Tibial nerve (tissue), 4 donors: ENCODE data around the gene SRP72. TPM values are rescaled to one million over a fixed set of nuclear protein-coding genes. Genes with fewer than 3 reads are reported as not detected.

Source experiments
- DNase-seq, 2 donors: peaks; one replicate each; pipeline ENCODE4 v3.0.0-alpha.2; 2019; ENCODE audit warnings: low spot score in 2 of 2
- H3K27ac ChIP-seq, 4 donors: fragments of 200-600 bp; sonication (generic) in 3 of 4; one replicate each; pipeline ENCODE4 v1.5.1; 2017 to 2019; ENCODE audit warnings: mild to moderate bottlenecking in 1 of 4
- H3K27me3 ChIP-seq, 2 donors: fragments of 200-600 bp; sonication (generic) in 1 of 2; one replicate each; pipeline versions ENCODE4 v1.5.1 to v1.6.0; 2017 to 2019
- H3K36me3 ChIP-seq, 3 donors: fragments of 200-600 bp; sonication (generic); one replicate each; pipeline ENCODE4 v1.5.1; 2018 to 2019
- H3K4me1 ChIP-seq, 4 donors: fragments of 200-600 bp; sonication (generic) in 3 of 4; one replicate each; pipeline ENCODE4 v1.5.1; 2017 to 2019
- H3K4me3 ChIP-seq, 4 donors: fragments of 200-600 bp; sonication (generic) in 3 of 4; one replicate each; pipeline ENCODE4 v1.5.1; 2017 to 2019; ENCODE audit warnings: mild to moderate bottlenecking in 1 of 4, moderate library complexity in 1 of 4
- H3K9me3 ChIP-seq, 4 donors: fragments of 200-600 bp; sonication (generic) in 3 of 4; one replicate each; pipeline ENCODE4 v1.5.1; 2017 to 2019
- CTCF ChIP-seq, 5 experiments: fragments of 200-600 bp in 3 of 5; fragments of 450-650 bp in 2 of 5; sonication (generic) in 3 of 5; IDR thresholded peaks; one replicate each; pipeline ENCODE4 v1.5.1; 2016 to 2019; ENCODE audit warnings: antibody characterized with exemption in 5 of 5, mild to moderate bottlenecking in 3 of 5, moderate library complexity in 2 of 5
- EP300 ChIP-seq, 2 donors: sonication (generic); formaldehyde crosslinking; IDR thresholded peaks; one replicate each; pipeline ENCODE4 v1.6.1; 2017; ENCODE audit warnings: antibody characterized with exemption in 2 of 2, mild to moderate bottlenecking in 1 of 2
- POLR2A ChIP-seq, 2 donors: fragments of 450-650 bp; IDR thresholded peaks; one replicate each; pipeline ENCODE4 v1.6.1; 2017; ENCODE audit warnings: antibody characterized with exemption in 2 of 2, mild to moderate bottlenecking in 2 of 2, moderate library complexity in 2 of 2
- WGBS, 2 donors: methylation state at CpG; one replicate each; pipeline ENCODE4 v1.1.5; 2018; 5-methylcytosine and 5-hydroxymethylcytosine counted together
- total RNA-seq, 4 donors: library from RNA; depleted of rRNA; stranded (reverse); fragments of >200 nt; gene quantifications; one replicate each; pipeline ENCODE4 v1.1.0, GENCODE V29; 2016

The SRP72 gene
- total RNA-seq, 4 donors from 2014 or later = 37.7 to 66.6 (median 60.0) TPM

DNA sequence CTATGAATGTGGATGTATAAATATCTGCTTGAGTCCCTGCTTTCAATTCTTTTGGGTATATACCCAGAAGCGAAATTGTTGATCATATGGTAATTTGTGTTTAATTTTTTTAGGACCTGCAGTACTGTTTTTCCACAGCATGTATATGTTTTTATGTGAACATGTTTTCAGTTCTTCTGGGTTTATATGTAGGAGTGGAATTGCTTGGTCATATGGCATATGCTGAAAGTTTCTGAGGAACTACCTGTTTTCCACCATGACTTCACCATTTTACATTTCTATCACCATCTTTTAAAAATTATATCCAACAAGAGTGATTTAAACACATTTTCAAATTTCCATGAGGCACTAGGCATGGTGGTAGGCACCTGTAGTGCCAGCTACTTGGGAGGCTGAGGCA is 40.2 kb upstream of the SRP72 start:
- Histone ChIP-seq H3K4me1 (no peaks in the 10 kb centered on the region), H3K9me3 (no peaks in the 10 kb centered on the region), H3K27me3 (no peaks in the 10 kb centered on the region), H3K36me3 (no peaks in the 10 kb centered on the region), H3K27ac (no peak overlapping the region), H3K4me3 (no peak overlapping the region)
- 93 to 98% methylated on average over 1 of the region's 1 CpG for WGBS, 2 donors
- TF ChIP-seq POLR2A (IDR thresholded peaks at IDR 0.05) (no peak), EP300 (IDR thresholded peaks at IDR 0.05) (no peak), CTCF (IDR thresholded peaks at IDR 0.05) (no peak)
- no peak for DNase-seq

DNA sequence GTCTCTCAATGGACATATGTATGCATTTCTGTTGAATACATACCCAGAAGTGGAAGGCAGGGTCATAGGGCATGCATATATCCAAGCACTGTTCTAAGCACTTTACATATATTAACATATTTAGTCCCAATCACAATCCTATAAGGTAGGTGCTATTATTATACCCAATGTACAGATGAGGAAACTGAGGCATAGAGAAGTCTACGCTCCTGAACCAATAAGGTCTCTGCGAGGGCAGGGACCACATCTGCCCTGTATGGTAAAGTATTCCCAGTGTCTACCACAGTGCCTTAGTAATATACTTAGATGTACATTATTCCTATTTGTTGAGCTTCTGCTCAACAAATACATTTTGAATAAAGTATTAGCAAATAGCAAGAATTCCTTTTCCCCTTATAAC is 37.2 kb upstream of the SRP72 start:
- Histone ChIP-seq H3K36me3 (no peaks in the 10 kb centered on the region), H3K4me1 (peaks cover 0 to 15% (median 0%) of the 10 kb centered on the region in 4 donors), H3K4me3 (no peak overlapping the region), H3K9me3 (no peaks in the 10 kb centered on the region), H3K27me3 (no peaks in the 10 kb centered on the region), H3K27ac (no peak overlapping the region)
- WGBS, 2 donors = 95 to 98% methylated on average over 2 of the region's 2 CpGs
- TF ChIP-seq EP300 (IDR thresholded peaks at IDR 0.05) (no peak), CTCF (IDR thresholded peaks at IDR 0.05) (no peak), POLR2A (IDR thresholded peaks at IDR 0.05) (no peak)
- DNase-seq = no peak

DNA sequence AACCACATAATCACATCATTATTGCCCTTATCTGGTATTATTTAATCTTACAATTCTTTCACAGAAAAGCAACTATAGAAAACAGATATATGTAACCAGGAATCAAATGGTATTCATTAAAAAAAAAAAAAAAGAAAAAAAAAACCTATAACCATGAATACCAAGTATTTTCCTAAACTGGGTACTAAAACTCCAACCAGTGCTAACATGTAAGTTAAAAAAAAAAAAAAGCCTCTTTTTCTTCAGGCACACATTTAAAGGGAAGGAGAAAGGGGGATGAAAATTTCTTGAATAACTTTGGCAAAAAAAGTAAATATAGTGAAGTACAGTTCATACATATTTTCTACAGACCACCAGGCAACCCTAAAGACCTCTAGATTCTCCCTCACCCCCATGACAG is 34.1 kb upstream of the SRP72 start:
- no peak for DNase-seq
- Histone ChIP-seq H3K27ac (no peak overlapping the region), H3K4me1 (peaks cover 0 to 24% (median 2%) of the 10 kb centered on the region in 4 donors), H3K36me3 (no peaks in the 10 kb centered on the region), H3K27me3 (no peaks in the 10 kb centered on the region), H3K4me3 (no peak overlapping the region), H3K9me3 (no peaks in the 10 kb centered on the region)
- TF ChIP-seq CTCF (IDR thresholded peaks at IDR 0.05) (no peak), EP300 (IDR thresholded peaks at IDR 0.05) (no peak), POLR2A (IDR thresholded peaks at IDR 0.05) (no peak)

GRCh38 chr4:56434599-56435139 is 32.7 kb upstream of the SRP72 start:
- WGBS, 2 donors = 2 to 3% methylated on average over 9 to 15 of the region's 15 CpGs
- H3K9me3 ChIP-seq = no peaks in the 10 kb centered on the region
- no peaks in the 10 kb centered on the region for H3K36me3 ChIP-seq
- peak overlapping the region; percentile 86 to 96 (median 94) for H3K27ac ChIP-seq
- no peaks in the 10 kb centered on the region for H3K27me3 ChIP-seq
- TF ChIP-seq CTCF (IDR thresholded peaks at IDR 0.05) = no peak
- no peak for TF ChIP-seq POLR2A (IDR thresholded peaks at IDR 0.05)
- TF ChIP-seq EP300 (IDR thresholded peaks at IDR 0.05) = no peak
- DNase-seq = peak in 1 of 2 donors; percentile 5
- H3K4me1 ChIP-seq = peaks cover 0 to 24% (median 2%) of the 10 kb centered on the region in 4 donors
- H3K4me3 ChIP-seq = peak overlapping the region; percentile 69 to 77 (median 74)

DNA sequence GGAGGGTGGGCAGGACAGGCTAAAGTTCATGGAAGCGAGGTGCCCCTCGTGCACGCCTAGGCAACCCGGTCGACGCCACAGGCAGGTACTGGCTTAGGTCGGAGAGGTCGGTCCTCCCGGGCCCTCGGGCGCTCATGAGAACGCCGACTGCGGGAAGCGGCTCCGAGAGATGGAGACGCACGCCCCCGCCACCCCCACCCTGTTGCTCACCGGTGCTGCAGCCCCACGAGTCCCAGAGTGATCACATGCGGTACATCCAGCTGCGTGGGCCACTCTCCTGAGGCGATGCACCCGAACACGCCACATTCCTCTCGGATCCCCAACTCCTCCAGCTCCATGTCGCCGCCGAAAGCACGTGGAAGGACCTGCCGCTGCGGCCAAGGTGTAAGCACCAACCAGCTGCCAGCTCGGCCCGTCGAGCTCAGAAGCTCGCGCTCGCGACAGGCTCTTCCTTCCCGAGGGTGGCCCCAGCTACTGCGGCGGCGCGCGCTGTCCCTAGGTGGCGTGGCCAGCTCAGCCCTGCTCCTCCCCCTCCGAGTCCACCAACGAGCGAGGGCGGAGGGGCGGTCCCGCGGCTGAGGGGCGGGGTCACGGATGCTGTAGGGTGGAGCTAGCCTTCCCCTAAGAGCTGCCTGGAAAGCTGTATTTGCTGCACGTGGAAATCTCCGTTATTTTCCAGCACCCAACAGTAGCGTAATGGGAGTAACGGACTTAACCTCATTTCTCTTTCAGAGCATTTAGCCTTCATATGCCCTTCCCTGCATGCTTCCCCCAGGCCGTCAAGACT is 32.1 kb upstream of the SRP72 start, which contains the start of gene PPAT:
TSS of gene PPAT (minus strand) at position 476 of the 787 bp plus-strand sequence. CDS start at position 338, 138 bp downstream.
- Histone ChIP-seq H3K36me3 (no peaks in the 10 kb centered on the region), H3K27me3 (no peaks in the 10 kb centered on the region), H3K4me3 (peak within 1 kb of the TSS; percentile 69 to 77 (median 74)), H3K27ac (peak within 1 kb of the TSS; percentile 86 to 96 (median 94)), H3K9me3 (no peaks in the 10 kb centered on the region), H3K4me1 (peaks cover 0 to 24% (median 2%) of the 10 kb centered on the region in 4 donors)
- peak; percentile 95 to 96 for DNase-seq
- TF ChIP-seq POLR2A (IDR thresholded peaks at IDR 0.05) (peak; percentile 12 to 72), CTCF (IDR thresholded peaks at IDR 0.05) (peak; percentile 17 to 65 (median 51)), EP300 (IDR thresholded peaks at IDR 0.05) (peak in 1 of 2 donors; percentile 87)
- WGBS, 2 donors = 0 to 1% methylated on average over 48 to 53 of the region's 61 CpGs
